GM19463 (cell line): ENCODE measurements around the gene NR2F1.

ENCODE experiments used
- ATAC-seq: cut with Tn5 transposase; IDR thresholded peaks from one replicate; pipeline ENCODE4 v1.9.1; 2021; ENCODE audit warnings: mild to moderate bottlenecking, moderate library complexity; ENCODE audit not compliant: unreplicated experiment

Gene NR2F1

DNA sequence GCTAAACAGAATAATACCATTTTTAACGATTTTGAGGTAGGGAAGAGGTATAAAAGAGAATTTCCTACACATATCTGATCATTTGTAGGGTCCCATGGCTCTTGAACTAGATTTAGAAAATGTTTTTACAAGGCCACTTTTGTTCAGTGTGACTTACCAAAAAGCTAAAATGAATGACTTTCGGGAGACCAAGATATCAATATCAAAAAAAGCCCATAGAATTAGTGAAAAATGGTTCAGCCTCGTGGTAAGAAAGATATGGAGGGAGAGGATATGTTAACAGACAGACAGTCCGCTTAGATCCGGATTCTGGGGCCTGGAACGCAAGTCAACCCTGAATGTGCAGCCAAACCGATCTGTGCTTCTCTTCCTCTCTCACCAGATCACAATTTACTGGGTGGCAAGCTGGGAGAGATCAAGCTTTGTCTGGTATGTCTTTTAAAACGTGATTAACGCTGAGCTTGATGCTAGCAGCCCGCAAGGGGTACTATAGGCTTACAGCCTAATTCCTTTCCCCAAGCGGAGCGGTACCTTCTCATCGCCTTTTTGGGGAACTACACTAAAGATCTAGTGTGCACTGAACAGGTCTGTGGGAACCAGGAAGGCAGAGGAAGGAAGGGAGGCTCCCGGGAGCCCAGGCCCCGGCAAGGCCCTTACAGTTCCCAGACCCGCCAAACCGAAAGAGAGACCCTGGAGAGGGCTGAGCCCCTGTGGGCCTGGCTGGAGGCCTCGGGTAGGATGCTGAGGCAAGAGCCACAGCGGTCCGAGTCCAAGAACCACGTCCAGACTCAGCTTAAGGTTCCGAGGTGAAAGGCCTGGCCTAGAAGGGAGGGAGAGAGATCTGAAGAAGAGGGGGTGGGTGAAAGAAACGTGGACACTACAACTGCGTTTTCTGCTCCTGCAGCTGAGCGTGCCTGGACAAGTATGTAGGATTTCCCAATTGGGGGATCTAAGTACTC is 4.9 kb upstream of the NR2F1 start:
- no peak for ATAC-seq

GRCh38 chr5:93578813-93579691 is 4.0 kb upstream of the NR2F1 start:
- no peak for ATAC-seq

- no peak for ATAC-seq
These were observed 3.3 kb upstream of the NR2F1 start for GRCh38 chr5:93579692-93580062.

DNA sequence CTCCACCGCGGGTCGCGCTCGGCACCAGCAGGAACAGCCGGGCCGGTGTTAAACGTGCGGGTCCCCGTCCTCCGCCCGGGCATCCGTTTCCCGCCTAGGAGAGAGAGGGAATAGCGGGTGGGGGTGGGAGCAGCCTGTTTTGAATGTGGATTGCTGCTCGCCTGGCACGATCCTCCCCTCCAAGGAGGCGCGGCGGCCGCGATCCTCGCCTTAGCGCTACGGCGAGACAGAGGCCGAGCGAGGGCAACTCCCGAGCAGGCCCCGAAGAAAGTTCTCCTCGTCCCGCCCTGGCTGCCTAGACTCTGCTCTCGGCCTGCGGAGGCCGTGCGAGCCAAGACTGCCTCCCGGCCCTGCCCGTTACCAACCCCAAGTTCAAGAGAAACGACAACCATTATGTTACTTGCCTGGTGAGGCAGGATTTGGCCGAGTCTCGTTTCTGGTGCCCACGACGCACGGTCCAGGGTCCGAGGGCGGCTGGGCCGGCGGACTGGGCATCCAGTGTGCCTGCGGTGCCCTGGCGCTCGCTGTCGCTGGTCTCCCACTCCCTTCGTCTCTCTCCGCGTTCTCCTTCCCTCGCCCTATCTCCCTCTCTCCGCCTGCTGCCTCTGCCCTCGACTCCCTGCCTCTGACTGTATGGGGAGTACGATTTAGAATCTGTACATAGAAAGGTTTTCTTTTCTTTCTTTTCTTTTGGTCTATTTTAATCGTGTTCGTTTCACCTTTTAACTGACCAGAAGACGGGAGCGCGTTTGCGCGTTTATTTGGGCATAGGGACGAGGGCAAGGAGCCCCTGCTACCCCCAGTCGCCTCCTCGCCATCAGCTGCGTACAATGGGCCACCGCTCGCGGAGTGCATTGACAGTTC is 2.7 kb upstream of the NR2F1 start:
- no peak for ATAC-seq

DNA sequence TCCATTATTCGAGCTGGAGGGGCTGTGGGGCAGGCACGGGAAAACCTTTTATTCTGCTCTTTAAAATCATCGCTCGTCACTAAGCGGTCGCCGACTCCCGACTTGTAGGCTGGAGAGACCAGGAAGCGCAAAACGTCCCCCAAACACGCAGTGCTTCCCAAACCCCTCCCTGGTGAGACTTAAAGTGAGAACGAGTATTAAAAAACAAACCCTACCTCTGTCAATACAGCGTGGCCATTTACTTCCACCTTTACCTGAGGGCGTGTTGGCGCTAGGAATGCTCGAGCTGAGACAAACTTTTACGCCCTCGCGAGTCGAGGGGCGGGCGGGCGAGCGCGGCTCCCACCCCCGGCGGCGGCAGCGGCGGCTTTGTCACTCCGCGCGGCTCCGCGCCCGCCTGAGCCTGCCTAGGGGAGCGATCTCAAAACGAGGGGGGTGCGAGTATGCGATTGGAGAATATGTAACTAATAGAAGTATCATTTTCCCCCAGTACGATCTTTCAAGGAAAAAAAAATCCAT is 2.0 kb upstream of the NR2F1 start, which contains the start of gene NR2F1-AS1:
TSS of gene NR2F1-AS1 (minus strand) at position 293 of the 519 bp plus-strand sequence.
- ATAC-seq: peak; percentile 13

GRCh38 chr5:93582167-93582462 is 907 bp upstream of the NR2F1 start:
- no peak for ATAC-seq

GRCh38 chr5:93583439-93583767 is 381 bp downstream of the NR2F1 start:
- no peak for ATAC-seq

DNA sequence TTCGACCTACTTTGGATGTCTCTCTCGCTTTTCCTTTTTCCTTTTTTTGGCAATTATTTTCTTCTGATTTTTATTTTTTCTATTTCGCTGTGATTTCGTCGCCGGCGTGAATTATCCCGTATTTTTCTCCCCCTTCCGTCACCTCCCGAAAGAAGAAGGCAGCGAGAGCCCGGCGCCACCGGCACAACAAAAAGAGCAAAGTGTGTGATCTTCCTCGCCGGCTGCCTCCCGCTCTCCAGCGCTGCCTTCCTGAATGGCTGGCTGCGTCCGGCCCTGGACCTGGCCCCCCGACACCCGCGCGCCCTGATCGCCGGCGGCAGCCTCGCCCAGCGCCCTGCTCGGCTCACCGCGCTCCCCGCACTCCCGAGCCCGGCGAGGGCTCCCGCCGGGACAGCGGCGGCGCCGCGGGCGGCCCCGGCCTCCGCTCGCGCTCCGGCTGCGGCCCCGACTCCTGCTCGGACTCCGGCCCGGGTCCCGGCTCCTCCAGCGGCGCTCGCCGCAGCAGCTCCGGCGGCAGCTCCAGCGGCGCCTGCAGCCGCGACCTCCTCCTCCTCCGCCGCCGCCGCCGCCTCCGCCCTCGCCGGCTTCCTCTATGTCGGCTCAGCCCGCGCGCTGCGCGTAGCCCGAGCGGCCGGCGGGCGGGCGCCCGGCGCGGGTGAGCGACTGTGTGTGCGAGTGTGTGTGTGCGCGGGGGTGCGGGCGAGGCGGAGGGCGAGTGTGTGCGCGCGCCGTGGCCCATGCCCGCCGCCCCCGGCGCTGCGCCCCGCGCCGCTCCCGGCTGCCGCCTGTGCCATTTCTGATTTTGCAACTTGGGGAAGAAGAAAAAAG is 960 bp downstream of the NR2F1 start:
- peak; percentile 33 for ATAC-seq

GRCh38 chr5:93584596-93585040 is 1.6 kb downstream of the NR2F1 start:
- ATAC-seq: no peak

DNA sequence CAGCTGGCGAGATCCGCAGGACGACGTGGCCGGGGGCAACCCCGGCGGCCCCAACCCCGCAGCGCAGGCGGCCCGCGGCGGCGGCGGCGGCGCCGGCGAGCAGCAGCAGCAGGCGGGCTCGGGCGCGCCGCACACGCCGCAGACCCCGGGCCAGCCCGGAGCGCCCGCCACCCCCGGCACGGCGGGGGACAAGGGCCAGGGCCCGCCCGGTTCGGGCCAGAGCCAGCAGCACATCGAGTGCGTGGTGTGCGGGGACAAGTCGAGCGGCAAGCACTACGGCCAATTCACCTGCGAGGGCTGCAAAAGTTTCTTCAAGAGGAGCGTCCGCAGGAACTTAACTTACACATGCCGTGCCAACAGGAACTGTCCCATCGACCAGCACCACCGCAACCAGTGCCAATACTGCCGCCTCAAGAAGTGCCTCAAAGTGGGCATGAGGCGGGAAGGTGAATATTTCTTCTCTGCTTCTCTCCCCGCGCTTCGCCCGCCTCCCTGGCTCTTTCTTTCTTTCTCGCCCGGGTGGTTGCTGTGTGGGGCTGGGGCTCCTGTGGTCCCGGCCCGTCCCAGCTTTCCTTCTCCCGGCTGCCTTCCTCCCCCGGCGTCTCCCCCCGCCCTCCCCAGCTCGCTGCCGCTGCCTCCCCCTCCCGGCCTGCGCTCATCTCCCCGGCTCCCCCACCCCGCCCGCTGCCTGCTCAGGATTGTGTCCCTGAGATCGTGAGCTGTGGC is 2.2 kb downstream of the NR2F1 start:
- no peak for ATAC-seq

DNA sequence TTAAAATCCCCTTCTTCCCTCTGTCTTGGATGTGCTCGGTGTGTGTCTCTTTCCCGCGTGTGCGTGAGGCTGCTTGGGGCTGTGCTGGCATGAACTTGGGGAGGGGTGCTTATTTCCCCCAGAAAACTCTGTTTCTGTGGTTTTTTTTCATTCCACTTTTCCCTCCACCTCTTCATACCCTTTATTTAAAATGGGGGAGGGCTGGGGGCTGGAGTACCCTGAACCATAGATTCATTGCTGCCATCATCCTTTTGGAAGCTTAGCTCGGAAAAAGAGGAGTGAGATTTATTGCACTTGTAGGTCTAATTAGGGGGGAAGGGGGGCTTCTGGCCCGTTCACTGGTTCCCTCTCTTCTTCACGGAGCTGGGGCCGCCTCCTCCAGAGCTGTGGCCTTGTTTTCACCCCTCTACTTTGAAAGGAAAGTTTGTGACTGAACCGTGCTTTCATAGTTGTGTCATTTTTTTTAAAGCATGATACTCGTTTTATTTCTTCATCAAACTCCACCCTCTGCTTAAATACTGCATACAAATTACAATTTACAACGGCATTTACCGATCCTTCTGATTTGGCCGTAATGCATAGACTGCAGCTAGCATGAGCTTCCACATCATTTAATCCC is 2.9 kb downstream of the NR2F1 start:
- ATAC-seq: no peak

DNA sequence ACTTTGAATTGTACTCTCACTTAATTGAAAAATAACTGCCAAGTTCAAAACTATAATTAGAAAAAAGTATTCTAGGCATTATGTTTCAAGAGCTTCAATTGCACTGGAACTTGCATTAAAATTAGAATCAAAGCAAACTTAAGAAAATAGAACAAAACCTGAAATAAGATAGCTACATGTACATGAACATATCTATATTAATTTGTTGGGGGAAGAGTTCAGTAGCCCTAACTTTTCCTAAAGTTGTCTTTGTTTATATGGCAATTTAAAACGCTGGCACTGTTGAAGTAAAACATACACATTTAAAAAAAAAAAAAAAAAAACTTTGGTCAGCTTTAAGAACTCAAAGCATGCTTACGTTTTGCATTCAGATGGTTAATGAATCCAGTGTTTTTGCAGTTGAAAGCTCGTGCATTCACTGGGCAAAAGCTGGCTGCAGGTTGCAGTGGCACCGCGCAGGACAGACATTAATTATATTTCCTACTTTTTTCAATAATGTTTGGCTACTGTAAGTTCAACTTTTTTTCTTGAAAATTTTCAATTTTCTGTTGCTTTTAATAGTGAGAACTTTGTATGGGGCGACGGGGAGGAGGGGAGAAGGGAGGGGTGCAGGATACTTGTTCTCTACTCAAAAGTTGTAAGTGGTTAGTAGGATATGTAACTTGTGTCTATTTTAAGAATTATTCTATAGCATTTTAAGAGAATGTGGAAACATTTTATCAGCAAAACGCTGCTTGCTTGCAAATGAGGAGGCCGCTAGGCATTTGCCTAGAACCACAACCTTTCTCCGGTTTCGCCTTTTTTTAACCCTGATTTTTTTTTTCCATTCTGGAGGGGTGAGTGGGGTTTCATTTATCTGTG is 3.9 kb downstream of the NR2F1 start:
- no peak for ATAC-seq

GRCh38 chr5:93587597-93588351 is 4.8 kb downstream of the NR2F1 start:
- ATAC-seq: no peak

DNA sequence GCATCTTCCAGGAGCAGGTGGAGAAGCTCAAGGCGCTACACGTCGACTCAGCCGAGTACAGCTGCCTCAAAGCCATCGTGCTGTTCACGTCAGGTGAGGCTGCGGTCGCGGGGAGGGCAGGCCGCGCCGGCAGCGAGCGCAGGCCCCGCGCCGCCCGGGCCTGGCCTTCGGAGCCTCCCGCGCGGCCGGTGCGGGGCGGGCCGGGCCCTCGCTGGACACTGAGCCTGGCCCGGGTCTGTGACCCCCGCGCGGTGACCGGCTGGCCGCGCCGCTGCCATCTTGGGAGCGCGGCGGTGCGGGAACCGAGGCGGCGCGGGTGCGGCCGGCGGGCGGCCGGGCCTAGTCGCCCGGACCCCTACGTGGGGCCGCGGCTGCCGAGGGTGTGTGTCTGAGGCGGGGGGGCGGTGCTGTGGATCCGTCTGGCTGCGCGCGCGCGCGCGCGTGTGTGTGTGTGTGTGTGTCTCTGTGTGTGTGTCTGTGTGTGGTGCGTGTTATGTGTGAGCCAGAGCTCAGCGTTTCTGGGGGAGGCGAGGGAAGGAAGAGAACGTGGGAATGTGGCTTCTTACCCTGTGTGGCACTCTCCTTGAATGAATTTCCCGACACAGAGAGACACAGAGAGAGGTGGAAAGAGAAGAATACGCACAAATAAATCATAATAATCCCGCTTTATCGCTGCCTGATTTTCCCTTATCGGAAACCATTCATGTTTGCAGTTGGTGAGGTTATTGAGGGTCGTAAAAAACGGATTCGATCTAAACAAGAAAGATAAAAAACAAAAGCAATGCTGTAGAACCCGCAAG is 5.5 kb downstream of the NR2F1 start:
- ATAC-seq: no peak

DNA sequence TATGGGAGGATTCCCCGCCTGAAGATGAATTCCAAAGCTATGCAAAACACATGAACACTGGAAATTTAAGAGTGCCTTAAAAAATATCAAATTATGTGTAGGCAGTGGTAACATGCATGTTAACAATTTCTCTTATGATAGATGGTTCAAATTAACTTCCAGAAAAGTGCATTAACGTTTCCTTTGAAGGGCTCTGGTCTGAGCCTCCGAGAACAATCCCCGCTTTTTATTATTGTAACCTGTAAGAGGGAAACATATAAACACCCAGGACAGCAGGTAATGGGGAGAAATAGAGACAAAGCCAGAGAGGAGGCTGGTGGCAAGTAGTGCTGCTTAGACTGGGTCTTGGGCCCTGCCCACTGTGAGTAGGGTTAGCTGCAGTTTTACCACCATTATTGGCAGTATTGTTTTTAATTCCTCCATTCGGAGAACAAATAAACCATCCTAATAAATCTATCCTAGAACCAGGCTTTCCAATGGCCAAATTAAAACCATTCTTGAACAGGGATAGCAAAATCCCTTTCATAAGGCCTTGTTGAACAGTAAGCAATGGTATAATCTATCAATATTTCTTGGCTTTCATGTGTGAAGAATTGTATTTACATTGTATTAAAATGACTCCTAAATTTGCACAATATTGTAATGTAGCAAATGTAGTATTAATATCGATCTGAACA is 6.3 kb downstream of the NR2F1 start:
- no peak for ATAC-seq

DNA sequence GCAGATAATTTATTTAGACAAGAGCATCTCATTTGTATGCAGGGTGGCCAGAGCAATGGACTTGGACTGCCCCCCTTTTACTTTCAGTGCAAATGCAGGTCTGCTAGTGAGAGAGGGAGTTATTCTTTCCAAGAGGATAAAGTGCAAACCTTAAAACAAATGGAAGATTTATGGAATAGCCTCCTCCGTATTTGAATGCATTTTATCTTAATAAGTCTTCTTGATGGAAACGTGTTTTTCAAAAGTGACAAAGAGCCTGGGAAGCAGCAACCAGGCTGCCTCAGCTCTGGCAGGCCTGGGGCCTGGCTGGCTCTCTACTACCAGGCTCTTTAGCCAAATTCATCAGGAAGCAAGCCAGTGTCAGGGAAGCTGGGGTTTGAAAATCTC is 6.8 kb downstream of the NR2F1 start:
- ATAC-seq: no peak
